ENCODE data around the gene HOXB7.

HOXB7 gene

DNA sequence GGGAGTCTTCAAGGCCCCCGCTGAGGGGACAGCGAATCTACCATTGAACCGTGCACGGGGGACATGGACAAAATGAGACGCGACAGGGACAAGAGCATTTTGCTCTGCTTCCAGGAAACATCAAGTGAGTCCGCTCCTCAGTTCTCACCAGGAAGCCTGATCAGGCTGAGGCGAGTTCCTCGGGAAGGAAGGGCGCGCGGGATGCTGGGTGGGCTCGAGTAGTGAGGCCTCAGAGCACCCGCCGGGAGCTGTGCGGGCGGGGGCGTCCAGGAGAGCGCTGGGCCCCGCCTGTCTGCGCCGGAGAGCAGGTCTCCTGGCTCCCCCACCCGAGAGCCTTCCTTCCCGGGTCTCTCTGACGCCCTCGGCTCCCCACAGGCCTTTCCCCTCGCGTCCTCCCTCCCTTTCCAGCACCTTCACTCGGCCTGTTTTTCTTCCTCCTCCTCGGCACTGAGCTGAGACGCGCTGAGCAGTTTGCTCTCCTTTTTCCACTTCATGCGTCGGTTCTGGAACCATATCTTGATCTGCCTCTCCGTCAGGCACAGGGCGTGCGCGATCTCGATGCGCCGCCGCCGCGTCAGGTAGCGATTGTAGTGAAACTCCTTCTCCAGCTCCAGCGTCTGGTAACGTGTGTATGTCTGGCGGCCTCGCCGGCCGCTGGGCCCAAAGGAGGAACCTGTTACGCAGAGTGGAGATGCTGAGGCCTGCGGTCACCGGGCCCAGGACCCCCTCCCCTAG lies 14.7 kb downstream of the HOXB7 start:
- Histone ChIP-seq H3K27me3 (ENCODE audit: control insufficient read depth, insufficient read depth, low read length) (peaks cover 100% of the 10 kb centered on the region), H3K9ac (ENCODE audit: low read depth, low read length) (no peak overlapping the region), H3K4me3 (ENCODE audit: low read depth, low read length) (no peak overlapping the region), H3K9me3 (ENCODE audit: control insufficient read depth, insufficient read depth, low read length) (no peaks in the 10 kb centered on the region), H3K27ac (ENCODE audit: low read depth, low read length) (no peak overlapping the region), H3K4me1 (ENCODE audit: control insufficient read depth, insufficient read depth, low read length) (peaks cover 9% of the 10 kb centered on the region), H3K36me3 (ENCODE audit: control insufficient read depth, insufficient read depth, low read length) (no peaks in the 10 kb centered on the region)

DNA sequence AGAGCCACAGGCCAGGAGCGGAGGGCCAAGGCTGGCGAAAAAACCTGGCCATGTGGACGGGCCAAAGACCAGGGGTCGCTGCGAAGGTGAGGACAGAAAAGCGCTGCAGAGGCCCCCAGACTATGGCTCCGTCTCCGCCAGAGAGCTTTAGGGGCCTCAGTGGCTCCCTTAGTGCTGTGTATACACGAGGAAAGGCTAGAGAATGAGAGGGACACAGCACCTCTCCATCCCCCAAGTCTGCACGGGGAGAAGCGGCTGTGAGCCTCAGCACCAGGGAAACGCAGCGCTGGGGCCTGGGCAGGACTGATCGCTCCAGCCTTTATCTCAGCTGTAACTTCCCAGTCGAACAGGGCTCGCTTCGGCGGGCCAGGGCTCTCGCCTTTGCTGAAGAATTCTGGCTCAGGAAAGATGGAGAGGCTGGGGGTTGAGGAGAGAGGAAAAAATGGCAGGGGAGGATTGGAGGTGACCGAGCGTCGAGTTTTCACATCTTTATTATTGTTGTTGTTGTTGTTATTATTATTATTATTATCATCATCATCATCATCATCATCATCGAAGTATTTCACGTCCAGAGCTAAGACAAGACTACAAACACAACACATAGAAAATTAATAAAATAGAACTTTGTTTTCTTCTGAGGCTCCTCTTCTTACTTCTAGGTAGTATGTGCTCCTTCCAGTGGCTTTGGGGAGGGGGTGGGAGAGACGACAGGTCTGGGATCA lies 15.4 kb downstream of the HOXB7 start:
- no peaks in the 10 kb centered on the region for H3K36me3 ChIP-seq (ENCODE audit: control insufficient read depth, insufficient read depth, low read length)
- H3K4me3 ChIP-seq (ENCODE audit: low read depth, low read length): no peak overlapping the region
- H3K27ac ChIP-seq (ENCODE audit: low read depth, low read length): no peak overlapping the region
- no peak overlapping the region for H3K9ac ChIP-seq (ENCODE audit: low read depth, low read length)
- H3K27me3 ChIP-seq (ENCODE audit: control insufficient read depth, insufficient read depth, low read length): peaks cover 100% of the 10 kb centered on the region
- H3K4me1 ChIP-seq (ENCODE audit: control insufficient read depth, insufficient read depth, low read length): peaks cover 9% of the 10 kb centered on the region
- H3K9me3 ChIP-seq (ENCODE audit: control insufficient read depth, insufficient read depth, low read length): no peaks in the 10 kb centered on the region

DNA sequence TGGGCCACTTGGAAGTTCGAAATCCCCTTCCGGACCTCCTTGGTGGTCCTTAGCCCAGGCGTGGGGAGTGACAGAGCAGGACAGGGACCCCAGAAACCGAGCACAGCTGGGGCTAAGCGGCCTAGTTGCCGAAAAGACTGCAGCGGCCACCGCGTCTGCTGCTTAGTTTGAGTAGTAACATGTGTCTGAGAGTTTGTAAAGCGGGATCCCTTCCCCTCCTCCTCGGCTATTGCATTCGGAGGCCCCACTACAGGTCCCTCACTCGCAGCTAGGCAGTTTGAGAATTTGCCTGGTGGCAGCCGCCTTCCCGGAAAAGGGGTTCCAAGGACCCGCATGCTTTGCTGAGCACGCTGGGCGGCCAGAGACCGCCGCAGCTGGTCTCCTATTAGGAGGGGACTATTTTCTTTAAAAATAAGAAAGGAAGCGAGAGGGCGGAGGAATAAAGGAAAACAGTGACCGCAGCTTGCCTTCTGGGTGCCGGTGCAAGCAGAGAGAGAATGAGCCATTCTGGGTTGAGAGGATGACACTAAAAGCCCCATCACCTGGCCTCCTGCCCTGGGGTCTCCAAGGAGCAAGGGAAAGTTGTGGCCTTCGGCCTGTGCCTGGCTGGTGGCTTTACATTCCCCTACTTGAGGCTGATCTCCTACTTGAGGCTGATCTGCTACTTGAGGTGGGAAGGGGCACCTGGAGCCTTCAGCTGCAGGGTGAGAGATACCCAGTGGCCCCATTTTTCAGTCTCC lies 16.1 kb downstream of the HOXB7 start:
- peaks cover 100% of the 10 kb centered on the region for H3K27me3 ChIP-seq (ENCODE audit: control insufficient read depth, insufficient read depth, low read length)
- no peak overlapping the region for H3K9ac ChIP-seq (ENCODE audit: low read depth, low read length)
- H3K4me1 ChIP-seq (ENCODE audit: control insufficient read depth, insufficient read depth, low read length): peaks cover 9% of the 10 kb centered on the region
- H3K4me3 ChIP-seq (ENCODE audit: low read depth, low read length): no peak overlapping the region
- no peak overlapping the region for H3K27ac ChIP-seq (ENCODE audit: low read depth, low read length)
- no peaks in the 10 kb centered on the region for H3K36me3 ChIP-seq (ENCODE audit: control insufficient read depth, insufficient read depth, low read length)
- H3K9me3 ChIP-seq (ENCODE audit: control insufficient read depth, insufficient read depth, low read length): no peaks in the 10 kb centered on the region

DNA sequence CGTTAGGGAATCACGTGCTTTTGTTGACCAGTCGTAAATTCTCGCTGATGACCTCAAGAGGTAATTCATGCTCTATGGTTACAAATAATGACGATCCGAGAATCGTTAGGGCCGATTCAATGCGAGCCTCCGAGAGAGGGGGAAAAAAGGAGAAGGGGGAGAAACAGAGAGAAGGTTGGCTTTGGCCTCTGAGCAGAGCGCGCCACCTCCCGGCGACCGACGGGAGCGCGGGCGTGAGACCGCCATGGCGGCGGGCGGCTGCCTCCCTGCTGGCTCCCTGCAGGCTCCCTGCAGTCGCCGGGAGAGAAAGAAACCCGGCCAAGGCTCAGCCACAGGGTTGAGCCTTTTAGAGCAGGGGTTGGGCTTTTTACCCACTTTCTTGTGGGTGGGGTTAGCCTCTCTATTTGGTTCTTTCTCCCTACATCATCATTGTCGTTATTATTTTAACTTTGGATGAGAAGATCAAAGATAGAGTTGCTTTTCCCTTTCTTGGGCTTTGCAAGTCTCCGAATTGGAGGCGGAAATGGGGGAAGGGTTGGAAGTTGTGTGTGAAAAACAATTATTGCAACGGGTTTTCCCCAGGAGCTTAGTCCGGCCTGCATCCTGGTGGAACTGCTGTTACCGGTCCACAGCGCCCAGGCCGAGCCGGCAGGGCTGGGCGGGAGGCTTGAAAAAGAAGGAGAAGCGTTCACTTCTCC lies 16.8 kb downstream of the HOXB7 start:
- Histone ChIP-seq H3K4me3 (ENCODE audit: low read depth, low read length) (no peak overlapping the region), H3K27me3 (ENCODE audit: control insufficient read depth, insufficient read depth, low read length) (peaks cover 100% of the 10 kb centered on the region), H3K36me3 (ENCODE audit: control insufficient read depth, insufficient read depth, low read length) (no peaks in the 10 kb centered on the region), H3K9me3 (ENCODE audit: control insufficient read depth, insufficient read depth, low read length) (no peaks in the 10 kb centered on the region), H3K9ac (ENCODE audit: low read depth, low read length) (no peak overlapping the region), H3K27ac (ENCODE audit: low read depth, low read length) (no peak overlapping the region), H3K4me1 (ENCODE audit: control insufficient read depth, insufficient read depth, low read length) (peaks cover 9% of the 10 kb centered on the region)

DNA sequence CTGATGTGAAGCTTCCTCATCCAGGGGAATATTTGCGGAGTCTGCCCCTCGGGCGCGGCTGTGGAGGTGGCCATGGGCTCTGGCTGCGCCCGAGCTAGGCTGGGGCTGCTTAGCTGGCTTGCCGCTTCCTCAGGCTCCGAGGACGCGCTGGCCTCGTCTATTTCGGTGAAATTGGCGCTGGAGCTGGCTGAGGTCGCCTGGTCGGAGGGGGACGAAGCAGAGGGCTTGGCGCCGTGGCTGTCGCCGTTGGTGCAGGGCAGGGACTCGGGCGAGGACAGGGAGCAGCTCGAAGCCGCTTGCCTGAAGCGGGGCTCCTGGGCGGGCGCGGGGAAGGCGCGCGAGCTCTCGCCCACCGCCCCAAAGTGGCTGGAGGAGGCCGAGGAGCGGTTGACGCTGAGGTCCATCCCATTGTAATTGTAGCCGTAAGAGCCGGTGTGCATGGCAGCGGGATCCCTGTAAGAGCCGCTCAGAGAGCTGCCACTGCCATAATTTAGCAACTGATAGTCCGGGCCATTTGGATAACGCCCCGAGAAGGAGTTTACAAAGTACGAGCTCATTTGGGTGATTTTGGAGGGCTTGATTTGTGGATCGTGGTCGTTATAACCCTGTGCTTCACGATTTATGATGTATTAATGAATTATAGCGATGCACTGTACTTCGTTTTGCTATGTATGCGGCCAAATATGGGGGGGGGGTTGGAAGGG lies 17.5 kb downstream of the HOXB7 start, which contains the start of gene HOXB5:
TSS of gene HOXB5 (minus strand) at position 654 of the 704 bp plus-strand sequence. CDS start at position 557, 97 bp downstream.
- no peak within 1 kb of the TSS for H3K27ac ChIP-seq (ENCODE audit: low read depth, low read length)
- peaks cover 9% of the 10 kb centered on the region for H3K4me1 ChIP-seq (ENCODE audit: control insufficient read depth, insufficient read depth, low read length)
- H3K4me3 ChIP-seq (ENCODE audit: low read depth, low read length): no peak within 1 kb of the TSS

DNA sequence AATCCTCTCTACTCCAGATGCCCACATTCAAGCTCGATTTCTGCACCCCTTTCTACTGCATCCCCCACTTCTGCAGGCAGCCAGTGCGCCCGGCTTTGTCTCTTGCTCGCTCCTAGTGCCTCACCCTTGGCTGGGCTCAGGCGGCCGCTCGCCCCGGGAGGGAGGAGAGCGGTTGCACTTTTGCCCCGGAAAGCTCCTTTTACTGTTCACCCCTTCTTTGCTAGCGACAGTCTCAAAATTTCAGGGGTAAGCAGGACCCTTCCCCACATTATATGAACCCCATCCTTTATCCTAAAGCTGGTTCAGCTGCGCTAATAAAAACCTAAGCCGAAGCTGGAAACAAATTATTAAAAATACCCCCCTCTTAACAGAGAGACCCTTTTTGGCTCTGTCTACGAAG lies 18.2 kb downstream of the HOXB7 start:
- H3K9ac ChIP-seq (ENCODE audit: low read depth, low read length): no peak overlapping the region

More for the DNA sequence above, 17.5 kb downstream of the HOXB7 start, which contains the start of gene HOXB5:
- Histone ChIP-seq H3K9ac (ENCODE audit: low read depth, low read length) (no peak within 1 kb of the TSS), H3K27me3 (ENCODE audit: control insufficient read depth, insufficient read depth, low read length) (peaks cover 100% of the 10 kb centered on the region), H3K9me3 (ENCODE audit: control insufficient read depth, insufficient read depth, low read length) (no peaks in the 10 kb centered on the region), H3K36me3 (ENCODE audit: control insufficient read depth, insufficient read depth, low read length) (no peaks in the 10 kb centered on the region)

DNA sequence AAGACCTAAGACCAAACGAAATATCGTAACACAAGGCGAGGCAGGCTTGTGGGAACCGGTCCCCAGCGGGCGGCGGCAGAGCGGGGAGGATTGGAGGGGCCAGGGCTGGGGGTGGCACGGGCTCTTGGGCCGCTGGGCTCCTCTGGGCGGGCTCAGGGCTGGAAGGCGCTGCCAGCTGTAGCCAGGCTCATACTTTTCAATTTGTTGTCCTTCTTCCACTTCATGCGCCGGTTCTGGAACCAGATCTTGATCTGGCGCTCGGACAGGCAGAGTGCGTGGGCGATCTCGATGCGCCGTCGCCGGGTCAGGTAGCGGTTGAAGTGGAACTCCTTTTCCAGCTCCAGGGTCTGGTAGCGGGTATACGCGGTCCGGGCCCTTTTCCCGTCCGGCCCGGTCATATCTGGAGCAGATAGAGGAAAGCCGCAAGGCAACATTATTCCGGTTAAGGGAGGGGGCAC lies 18.7 kb downstream of the HOXB7 start:
- Histone ChIP-seq H3K27ac (ENCODE audit: low read depth, low read length) (no peak overlapping the region), H3K4me3 (ENCODE audit: low read depth, low read length) (no peak overlapping the region), H3K9ac (ENCODE audit: low read depth, low read length) (no peak overlapping the region), H3K36me3 (ENCODE audit: control insufficient read depth, insufficient read depth, low read length) (no peaks in the 10 kb centered on the region), H3K4me1 (ENCODE audit: control insufficient read depth, insufficient read depth, low read length) (peaks cover 9% of the 10 kb centered on the region), H3K9me3 (ENCODE audit: control insufficient read depth, insufficient read depth, low read length) (no peaks in the 10 kb centered on the region), H3K27me3 (ENCODE audit: control insufficient read depth, insufficient read depth, low read length) (peaks cover 100% of the 10 kb centered on the region)

More for the DNA sequence above, 18.2 kb downstream of the HOXB7 start:
- no peaks in the 10 kb centered on the region for H3K36me3 ChIP-seq (ENCODE audit: control insufficient read depth, insufficient read depth, low read length)
- no peak overlapping the region for H3K4me3 ChIP-seq (ENCODE audit: low read depth, low read length)
- H3K4me1 ChIP-seq (ENCODE audit: control insufficient read depth, insufficient read depth, low read length): peaks cover 9% of the 10 kb centered on the region
- peaks cover 100% of the 10 kb centered on the region for H3K27me3 ChIP-seq (ENCODE audit: control insufficient read depth, insufficient read depth, low read length)
- no peaks in the 10 kb centered on the region for H3K9me3 ChIP-seq (ENCODE audit: control insufficient read depth, insufficient read depth, low read length)
- no peak overlapping the region for H3K27ac ChIP-seq (ENCODE audit: low read depth, low read length)

DNA sequence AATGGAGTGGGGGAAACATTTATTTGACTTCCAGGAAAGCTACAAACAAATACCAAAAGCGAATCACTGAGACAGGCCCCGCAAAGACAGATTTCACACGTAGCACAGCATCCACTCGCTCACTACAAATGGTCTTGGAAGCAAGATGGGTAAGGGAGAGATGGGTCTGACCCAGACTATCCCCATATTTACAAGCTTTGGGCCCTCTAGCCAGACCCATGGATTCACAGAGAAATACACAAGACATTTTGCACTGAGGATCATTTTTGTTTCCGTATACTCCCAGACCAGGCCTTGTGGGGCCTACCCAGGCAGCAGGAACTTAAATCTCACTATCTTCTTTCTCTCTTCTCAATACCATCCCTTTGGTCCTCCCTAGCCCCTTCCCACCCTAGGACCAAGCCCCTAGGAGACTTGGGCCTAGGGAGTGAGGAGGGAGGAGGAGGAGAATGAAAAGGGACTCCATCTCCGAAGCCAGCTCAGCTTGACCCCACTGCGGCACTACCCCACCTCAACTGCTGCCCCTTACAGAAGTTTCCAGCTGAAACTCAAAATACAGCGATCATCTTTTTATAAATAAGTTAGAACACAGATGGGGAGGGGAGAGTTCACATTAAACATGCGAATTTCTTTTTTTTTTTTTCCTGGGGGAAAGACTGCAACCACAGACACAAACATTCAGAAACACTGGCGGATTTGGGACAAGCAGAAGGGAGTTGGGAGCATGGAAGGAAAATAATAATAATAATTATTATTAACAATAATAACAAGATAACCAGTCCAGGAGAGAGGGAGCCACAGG lies 19.4 kb downstream of the HOXB7 start:
- no peaks in the 10 kb centered on the region for H3K36me3 ChIP-seq (ENCODE audit: control insufficient read depth, insufficient read depth, low read length)
- no peaks in the 10 kb centered on the region for H3K9me3 ChIP-seq (ENCODE audit: control insufficient read depth, insufficient read depth, low read length)
- H3K9ac ChIP-seq (ENCODE audit: low read depth, low read length): no peak overlapping the region
- H3K4me1 ChIP-seq (ENCODE audit: control insufficient read depth, insufficient read depth, low read length): peaks cover 9% of the 10 kb centered on the region
- H3K27me3 ChIP-seq (ENCODE audit: control insufficient read depth, insufficient read depth, low read length): peaks cover 100% of the 10 kb centered on the region
- H3K27ac ChIP-seq (ENCODE audit: low read depth, low read length): no peak overlapping the region
- H3K4me3 ChIP-seq (ENCODE audit: low read depth, low read length): no peak overlapping the region

DNA sequence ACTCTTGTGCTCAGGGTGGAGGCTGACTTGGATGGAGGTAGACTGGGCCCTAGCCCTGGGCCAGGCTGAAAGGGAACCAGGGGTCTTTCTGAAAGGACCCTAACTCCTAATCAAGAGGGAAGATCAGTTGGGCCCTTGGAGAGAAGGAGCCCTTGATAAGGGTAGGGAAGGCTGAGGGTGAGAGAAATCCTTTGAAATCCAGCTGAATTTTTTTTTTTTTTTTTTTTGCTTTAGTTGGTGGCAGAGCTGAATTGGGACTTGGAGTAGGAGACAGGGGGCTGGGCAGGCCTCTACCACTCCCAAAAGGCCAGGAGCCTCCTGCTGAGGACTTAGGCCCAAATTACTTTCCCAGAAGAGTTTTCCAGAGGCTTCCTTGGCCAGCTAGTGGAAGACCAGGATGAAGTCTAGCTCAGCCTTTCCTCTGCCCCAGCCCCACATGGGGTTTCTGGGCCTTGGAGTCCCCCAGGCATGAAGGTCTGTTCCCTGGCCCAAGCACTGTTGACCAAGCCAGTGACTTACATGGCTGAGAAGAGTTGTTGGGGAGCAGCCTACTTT lies 20.1 kb downstream of the HOXB7 start:
- Histone ChIP-seq H3K4me1 (ENCODE audit: control insufficient read depth, insufficient read depth, low read length) (peaks cover 9% of the 10 kb centered on the region), H3K36me3 (ENCODE audit: control insufficient read depth, insufficient read depth, low read length) (no peaks in the 10 kb centered on the region), H3K9me3 (ENCODE audit: control insufficient read depth, insufficient read depth, low read length) (no peaks in the 10 kb centered on the region), H3K27me3 (ENCODE audit: control insufficient read depth, insufficient read depth, low read length) (peaks cover 100% of the 10 kb centered on the region), H3K4me3 (ENCODE audit: low read depth, low read length) (no peak overlapping the region), H3K9ac (ENCODE audit: low read depth, low read length) (no peak overlapping the region), H3K27ac (ENCODE audit: low read depth, low read length) (no peak overlapping the region)
